Central memory CD4-positive, alpha-beta T cell (primary cell): Measurements from ENCODE around the gene ATG7.
"Not testable (repeated sequence)": the region's sequence is repeated elsewhere in the genome, so short reads cannot be mapped to it uniquely, and the experiment has no call there.

Source experiments
- DNase-seq: peaks from one replicate; pipeline ENCODE4 v3.0.0; 2022

The ATG7 gene

DNA sequence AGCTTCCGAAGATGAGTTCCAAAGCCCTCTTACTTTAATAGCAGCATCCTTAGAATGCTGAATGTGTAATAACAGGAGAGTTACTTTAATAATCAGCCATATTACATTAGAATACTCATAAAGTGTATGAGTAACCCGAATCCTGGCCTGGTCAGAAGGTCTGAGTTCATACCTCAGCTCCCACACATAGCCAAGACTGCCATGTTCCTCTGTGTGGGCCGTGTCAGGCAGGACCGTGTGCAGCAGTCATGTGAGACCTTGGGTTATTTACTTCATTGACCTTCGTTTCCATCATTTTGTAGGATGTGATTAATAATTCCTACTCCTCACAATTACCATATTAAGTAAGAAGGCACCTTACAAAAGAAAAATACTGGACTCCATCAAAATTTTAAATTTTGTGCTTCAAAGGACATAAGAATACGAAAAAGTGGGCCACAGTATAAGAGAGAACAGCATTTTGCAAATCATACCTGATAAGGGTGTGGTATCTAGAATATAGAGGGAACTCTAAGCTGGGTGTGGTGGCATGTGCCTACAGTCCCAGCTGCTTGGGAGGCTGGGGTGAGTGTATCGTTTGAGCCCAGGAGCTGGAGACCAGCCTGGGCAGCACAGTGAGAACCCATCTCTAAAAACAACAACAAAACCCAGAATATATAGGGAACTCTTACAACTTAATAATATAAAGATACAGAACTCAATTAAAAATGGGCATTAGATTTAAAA is 163.4 kb downstream of the ATG7 start:
- no peak for DNase-seq

DNA sequence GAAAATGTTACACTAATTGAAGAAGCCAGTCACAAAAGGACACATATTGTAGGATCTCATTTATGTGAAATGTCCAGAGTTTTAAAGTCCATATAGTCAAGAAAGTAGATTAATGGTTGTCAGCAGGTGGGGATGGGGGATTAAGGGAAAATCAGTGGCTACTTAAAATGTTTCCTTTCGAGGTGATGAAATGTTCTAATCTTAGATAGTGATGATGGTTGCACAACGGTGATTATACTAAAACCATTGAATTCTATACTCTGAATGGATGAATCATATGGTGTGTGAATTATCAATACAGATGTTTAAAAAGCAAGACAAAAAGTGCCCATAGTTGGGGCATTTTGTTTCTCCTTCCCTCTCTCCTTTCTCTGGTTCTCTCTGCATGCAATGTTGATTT is 164.6 kb downstream of the ATG7 start:
- no peak for DNase-seq

DNA sequence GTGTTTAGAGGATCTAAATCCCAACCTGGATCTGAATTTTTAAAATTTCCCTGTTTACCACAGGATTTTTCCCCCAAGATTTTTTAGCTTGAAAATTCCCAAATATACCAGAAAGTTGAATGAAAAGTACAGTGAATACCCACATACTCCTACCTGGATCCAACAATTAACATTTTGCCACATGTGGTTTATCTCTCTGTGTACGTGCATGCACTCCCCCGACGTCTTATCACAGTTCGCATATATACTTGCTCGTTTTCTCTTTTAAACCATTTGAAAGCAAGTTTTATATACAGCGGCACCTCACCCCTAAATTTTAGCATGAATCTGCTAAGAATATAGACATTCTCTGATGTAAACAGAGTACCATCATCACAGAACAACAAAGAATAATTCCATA is 165.3 kb downstream of the ATG7 start:
- no peak for DNase-seq

DNA sequence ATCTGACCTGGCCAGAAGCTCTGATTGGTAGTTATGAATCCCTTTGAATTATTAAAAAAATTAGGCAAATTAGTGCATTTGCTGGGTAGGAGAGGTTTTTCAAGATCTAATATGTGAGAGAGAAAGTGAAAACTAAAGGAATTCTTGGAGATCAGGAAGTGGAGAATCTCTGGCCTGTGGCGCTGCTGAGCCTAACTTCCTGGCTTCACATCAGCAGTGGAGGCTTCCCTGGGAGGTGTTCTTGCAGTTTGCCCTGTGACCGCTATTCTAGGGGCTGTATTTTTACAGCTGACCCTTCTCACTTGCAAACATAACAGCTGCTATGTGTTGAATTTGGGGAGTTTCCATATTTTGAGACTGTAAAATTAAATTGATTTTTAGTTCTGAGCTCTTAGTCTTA is 166.4 kb downstream of the ATG7 start:
- DNase-seq, result no peak

DNA sequence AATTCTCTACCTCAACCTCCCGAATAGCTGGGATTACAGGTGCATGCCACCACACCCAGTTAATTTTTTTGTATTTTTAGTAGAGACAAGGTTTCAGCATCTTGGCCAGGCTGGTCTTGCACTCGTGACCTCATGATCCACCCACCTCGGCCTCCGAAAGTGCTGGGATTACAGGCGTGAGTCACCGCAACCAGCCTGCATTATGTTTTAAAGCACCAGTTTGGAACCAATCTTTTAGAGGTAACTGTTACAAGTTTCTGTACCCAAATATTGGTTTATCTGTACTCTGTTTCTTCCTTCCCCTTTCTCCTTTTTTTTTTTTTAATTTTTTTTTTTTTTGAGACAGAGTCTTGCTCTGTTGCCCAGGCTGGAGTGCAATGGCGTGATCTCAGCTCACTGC is 169.1 kb downstream of the ATG7 start:
- DNase-seq, result not testable (repeated sequence)

DNA sequence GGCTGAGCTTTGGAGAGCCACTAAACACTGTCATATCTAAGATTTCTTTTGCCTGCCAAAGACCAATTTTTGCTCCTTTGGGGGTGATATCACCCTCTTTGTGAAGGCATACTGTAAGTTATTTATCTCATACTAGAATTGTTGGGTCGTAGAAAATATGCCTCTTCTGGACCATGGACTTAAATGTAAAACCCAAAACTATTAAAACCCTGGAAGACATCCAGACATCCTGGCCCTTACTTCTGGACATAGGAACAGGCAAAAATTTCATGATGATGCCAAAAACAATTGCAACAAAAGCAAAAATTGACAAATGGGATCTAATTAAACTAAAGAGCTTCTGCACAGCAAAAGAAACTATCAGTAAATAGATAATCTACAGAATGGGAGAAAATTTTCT is 172.2 kb downstream of the ATG7 start:
- DNase-seq, result no peak

DNA sequence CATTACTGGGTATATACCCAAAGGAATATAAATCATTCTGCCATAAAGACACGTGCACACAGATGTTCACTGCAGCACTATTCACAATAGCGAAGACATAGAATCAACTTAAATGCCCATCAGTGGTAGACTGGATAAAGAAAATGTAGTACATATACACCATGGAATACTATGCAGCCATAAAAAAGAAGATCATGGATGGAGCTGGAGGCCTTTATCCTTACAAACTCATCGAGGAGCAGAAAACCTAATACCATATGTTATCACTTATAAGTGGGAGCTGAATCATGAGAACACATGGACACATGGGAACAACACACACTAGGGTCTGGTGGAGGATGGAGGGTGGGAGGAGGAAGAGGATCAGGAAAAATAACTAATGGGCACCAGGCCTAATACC is 173.0 kb downstream of the ATG7 start:
- not testable (repeated sequence) for DNase-seq

DNA sequence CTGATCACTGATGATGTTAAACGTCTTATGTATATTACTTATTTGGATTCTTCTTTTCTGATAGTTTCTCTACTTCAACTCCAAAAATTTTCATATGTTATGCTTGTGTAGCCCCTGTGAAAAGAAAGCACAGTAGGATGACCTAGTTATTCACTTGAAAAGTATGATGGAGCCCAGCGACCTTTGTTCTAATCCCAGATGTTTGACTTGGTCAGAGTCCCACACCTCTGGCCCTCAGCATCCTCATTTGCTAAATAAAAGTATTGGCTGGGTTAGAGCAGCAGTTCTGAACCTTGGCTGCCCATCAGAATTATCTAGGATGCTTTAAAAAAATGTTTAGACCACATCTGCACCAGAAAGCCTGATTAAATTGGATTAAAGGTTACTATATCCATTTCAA is 173.7 kb downstream of the ATG7 start:
- no peak for DNase-seq

DNA sequence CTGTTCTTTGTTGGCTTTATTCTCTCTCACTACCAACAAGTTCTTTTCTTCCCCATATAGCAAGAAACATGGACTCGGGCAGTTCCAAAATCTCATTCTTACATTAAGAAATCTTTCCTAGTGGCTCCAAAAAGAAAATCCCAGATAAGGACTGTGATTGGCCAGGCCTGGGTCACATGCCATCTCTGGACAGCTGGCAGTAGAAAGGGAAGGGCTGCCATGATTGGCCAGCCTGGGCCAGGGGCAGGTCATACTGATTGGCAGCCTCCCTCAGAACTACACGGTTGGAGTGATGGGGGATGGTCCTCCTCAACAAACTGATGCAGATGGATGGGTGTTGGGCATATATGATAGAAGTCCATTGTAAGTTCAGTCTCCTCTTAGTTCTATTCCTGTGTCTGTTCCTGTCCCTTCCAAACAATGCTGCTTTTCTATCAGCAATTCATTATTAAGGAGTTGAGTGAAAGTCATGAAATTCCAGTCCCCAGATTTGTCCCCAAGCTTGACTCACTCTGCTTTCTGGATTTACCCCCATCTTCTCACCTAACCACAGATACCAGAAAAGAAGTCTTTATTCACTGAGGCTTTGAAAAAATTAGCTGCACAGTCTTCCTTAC is 175.5 kb downstream of the ATG7 start:
- DNase-seq, result no peak

DNA sequence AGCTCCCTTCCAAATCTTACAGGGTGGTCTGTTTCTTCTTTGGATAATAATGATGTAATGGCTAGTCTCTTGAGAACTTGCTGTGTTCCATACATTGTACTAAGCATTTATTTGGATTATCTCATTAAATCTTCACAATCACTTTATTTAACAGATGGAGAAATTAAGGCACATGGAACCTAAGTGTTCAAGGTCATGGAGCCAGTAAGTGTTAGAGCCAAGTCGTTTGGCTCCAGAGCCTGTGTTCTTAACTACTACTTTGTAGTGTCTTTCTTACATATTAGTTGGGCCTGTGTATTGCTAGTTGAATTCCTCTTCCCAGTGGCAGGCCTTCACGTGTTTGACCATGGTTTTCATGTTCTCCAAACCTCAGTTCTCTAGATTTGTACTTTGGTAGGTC is 177.8 kb downstream of the ATG7 start:
- DNase-seq, result no peak

DNA sequence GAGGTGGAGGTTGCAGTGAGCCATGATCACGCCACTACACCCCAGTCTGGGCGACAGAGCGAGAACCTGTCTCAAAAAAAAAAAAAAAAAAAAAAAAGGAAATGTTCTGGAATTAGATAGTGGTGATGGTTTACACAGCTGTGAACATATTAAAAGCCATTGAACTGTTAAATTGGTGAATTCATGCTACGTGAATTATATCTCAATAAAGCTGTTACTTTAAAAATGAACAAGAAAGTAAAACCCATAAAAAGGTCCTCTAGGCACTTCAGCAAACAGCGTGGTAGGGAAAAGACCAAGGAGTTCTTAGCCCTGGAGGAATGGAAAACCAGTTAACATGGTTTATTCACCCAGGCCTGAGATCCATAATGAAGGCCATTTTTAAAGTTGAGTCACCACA is 180.1 kb downstream of the ATG7 start:
- DNase-seq, result no peak

DNA sequence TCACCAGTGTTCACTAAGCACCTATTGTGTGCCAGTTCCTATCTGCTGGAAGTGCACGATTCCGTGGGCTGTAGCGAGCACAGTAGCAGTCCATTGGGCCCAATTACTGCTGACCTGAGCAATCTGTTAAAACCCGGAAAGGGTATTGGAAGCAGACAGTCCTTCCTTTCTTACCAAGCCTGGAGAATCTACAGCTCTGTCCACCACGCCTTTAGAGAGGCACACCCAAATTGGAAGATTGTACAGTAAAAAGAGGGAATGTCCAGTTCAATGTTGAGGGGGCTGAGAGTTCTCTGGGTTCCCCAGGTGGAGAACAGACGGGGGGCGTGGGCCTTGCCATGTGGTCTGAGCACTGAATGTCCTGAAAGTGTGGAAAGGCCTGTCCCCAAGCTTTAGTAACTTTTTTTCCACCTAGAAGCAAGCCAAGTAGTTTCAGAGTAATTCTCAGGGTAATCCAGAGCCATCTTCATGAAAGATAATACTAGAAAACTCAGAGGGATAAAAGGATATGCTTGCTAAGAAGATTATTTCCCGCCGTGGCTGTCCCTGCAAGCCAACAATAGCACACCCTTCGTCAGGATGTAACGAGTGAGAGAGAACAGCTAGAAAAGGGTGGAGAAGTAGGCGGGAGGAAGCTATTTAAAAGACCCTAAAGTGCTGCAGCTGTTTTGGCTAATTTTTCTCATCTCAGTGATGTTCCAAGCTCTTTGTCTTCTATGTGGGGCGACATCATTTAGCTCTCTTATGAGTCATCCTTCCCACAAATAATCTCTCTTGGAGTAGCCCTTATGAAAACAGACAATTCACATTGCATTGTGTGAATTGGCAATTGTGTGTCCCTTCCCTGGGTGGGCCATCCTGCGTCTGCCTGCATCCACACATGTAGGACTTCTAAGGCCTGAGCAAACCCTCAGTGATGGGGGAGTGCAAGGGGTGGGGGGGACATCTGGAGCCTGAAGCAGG is 181.0 kb downstream of the ATG7 start:
- DNase-seq, result no peak

DNA sequence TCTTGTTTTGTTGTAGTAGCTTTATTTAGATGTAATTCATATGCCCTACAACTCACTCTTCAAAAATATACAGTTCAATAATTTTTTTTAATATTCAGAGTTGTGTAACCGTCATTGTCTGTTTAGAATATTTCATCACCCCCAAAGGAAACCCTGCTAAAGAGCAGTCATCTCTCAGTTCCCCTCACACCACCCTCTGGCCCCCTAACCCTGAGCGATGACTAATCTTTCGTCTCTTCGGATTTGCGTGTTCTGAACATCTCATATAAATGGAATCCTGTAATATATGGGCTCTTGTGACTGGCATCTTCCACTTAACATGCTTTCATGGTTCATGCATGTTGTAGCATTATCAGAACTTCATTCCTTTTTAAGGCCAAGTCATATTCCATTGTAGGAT is 183.8 kb downstream of the ATG7 start:
- DNase-seq, result no peak

DNA sequence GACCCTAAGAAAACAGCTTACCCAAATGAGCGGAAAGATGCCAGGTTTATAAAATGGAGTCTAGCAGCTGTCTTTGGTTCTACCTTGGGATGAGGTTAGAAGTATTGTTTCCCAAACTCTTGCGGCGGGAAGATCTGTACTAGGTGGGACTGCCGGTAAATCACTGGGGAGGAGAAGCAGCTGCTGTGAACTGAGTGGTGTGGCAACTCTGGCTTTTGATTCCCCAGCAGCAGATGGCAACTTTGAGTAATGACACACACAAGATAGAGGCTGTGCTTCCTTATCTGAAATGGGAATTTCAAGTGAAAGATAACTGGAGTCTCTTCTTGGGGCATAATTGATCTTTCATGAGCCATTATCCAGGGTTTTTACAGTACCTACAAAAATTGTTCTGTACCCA is 184.9 kb downstream of the ATG7 start:
- DNase-seq, result no peak

DNA sequence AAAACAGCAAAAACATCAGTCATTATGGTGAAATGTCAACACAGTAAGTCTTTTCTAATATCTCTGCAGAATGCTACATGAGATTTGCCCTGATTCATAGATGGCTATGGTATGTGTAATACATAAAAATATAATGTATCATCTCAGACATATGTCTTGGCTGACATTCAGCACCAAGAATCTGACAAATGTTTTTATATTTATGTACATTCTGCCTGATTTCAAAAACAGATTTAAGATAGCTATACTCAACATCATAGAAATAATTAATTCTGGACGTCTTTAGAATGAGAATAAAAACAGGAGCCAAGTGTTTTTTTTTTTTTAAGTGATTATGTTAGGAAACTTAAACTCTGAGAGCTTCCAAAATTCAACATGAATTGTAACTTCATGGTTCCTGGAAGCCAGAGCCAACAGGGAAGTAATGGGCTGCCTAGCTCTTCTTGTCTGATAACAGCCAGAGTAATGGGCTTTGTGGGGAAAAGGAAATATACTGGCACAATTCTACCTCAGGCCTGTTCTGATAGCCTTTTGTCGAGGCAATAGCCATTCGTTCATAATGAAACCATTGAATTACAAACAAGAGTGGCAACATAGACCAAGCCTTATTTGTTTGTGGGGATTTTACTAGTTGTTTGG is 187.1 kb downstream of the ATG7 start:
- DNase-seq, result no peak

DNA sequence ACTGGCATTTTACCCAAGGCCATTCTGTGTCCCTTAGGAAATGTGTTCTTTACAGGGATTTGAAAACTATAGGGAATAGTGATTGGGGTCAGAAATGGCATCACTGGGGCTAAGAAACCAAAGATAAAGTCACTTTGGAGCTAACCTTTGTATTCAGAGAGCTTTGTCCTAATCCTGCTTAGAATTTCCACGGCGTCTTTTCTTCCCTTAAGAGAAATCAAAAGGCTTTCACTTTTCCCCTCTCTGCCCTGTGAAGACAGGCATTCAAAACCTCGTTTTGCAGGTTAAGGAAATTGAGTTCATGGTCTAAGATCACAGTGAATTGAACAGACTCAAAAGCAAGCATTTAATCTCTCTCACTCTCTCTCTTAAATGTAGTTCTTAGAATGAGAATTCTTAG is 189.0 kb downstream of the ATG7 start:
- DNase-seq, result no peak

DNA sequence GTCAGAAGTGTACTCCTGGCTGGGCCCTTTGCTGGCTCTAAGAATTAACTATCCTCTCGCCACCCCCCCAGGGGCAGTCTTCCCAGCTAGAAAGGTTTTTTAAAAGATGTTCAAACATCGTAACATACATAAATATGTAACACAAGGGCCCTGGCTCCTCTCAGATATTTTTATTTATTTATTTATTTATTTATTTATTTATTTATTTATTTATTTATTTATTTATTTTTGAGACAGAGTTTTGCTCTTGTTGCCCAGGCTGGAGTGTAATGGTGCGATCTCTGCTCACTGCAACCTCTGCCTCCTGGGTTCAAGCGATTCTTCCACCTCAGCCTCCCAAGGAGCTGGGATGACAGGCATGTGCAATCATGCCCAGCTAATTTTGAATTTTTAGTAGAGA is 190.5 kb downstream of the ATG7 start:
- not testable (repeated sequence) for DNase-seq

DNA sequence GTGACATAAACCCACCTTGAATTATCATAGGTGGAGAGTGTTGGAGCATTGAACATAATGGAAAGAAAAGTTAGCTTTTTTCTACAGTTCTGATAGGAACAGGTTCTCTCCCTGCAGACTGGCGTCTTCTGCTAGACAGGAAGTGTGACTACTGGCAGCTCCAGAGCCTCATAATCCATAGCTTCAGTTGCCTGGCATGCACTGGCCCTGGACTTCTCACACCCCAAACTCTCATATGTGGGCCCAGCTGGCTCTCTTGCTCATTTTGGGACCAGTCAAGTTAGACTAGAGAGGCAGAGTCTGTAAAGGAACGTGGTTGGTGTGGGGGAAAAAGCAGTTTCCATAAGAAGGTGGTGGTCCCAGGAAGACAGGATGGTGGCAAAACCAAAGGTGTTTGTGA is 191.4 kb downstream of the ATG7 start:
- DNase-seq, result no peak

DNA sequence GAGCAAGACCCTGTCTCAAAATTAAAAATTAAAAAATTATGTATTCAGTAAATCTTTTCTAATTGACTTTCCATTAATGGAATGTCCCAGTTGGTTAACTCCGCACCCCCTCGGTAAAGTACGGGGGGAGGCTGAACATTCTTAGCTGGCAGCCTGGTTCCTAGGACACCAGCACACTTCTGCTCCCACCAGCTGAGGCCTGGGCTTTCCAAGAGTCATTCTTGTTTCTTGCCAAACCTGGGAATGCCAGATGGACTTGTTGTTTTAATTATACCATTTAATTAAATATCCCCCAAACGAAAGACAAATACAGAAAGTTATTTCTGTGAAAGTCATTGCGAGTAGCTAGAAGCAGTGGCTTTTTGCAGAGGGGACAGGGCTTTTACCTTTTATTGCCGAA is 192.2 kb downstream of the ATG7 start:
- DNase-seq, result no peak

DNA sequence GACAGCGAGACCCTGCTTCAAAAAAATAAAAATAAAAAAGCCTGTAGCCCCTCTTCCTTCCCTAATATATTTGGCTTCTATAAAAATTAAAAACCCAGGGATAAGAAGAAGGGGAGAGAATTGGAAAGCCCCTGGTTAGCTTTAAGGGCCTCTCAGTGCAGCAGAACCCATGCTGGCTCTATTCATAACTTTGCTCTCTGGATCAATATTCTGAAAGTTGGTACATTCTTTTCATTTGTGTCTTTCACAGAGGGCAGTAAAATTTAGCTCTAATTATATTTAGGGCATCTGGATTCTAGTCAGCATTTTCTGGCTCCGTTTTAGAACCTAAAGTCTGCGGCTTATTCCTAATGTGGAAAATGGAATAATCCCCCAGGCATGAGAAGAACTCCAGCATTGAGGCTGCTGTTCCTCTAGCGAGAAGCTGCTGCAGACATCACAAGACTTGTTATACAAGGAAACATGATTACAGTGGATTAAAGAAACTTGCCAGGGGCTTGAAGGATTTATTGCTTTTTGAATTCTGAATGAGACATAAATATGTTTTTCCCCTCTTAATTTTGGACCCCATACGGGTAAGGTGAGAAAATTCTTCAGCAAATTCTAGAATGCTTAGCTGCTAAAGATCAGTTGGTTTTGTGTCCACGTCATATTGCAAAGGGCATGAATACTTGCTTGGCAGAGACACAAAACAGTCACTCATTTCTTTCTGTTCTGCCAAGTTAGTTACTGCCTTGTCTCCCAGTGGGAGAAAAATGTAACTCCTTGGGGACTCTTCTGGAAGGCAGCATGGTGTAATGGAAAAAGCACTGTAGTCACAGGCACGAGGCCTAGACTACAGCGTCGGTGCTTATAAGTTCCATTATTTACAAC is 193.8 kb downstream of the ATG7 start:
- no peak for DNase-seq

DNA sequence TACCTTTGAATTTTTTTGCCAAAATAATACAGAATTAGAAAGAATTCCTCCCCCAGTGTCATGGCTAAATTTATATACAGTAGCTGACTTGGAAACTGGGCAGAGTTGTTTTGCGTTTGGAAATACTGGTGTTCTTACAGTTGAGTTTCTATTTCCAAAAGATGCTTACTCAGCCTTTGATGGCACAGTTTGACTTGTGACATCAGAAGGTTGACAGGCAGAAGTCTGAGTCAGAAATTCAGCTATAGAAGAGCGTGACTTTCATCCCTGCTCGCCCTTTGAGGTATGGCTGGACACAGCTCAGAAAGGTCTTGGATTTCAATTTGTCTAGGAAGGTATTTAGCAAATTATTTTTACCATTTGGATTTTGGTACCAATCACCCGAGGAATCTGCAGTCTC is 195.7 kb downstream of the ATG7 start:
- DNase-seq, result no peak
